A549 treated with GW870086 at 1 μM for 4 hours (cell line): ENCODE measurements around the gene IPMK. TPM values are rescaled to one million over a fixed set of nuclear protein-coding genes. Genes with fewer than 3 reads are reported as not detected.

Experiments
- total RNA-seq: library from RNA; stranded (reverse); fragments of 200-300 nt; extraction: Qiagen RNA extraction; gene quantifications from 5 replicates; pipeline ENCODE4 v1.2.3, GENCODE V29; 2022; ENCODE audit warnings: low read depth

The IPMK gene
- total RNA-seq, result 2.0 to 3.9 TPM (median 3.3 TPM) in 5 replicates

GRCh38 chr10:58267713-58268453 lies at the start of gene IPMK:
Gene IPMK (minus strand): TSS chr10:58267894. CDS start chr10:58267611, 283 bp downstream.

GRCh38 chr10:58268946-58269781 lies 1.5 kb upstream of the IPMK start, which contains the start of gene CISD1:
Gene CISD1 (plus strand): TSS chr10:58269162. CDS start chr10:58269274, 112 bp downstream.

Other genes with a start within 250 kb of the IPMK start
- 38.2 to 58.1 TPM (median 55.6 TPM) in 5 replicates for gene CISD1, start 1.3 kb upstream of the IPMK start, total RNA-seq
- 13.5 to 21.1 TPM (median 17.4 TPM) in 5 replicates for gene UBE2D1, start 67.1 kb upstream of the IPMK start, total RNA-seq
- 63.5 to 81.5 TPM (median 70.8 TPM) in 5 replicates for gene TFAM, start 117.5 kb upstream of the IPMK start, total RNA-seq
- 13.4 to 19.4 TPM (median 18.3 TPM) in 5 replicates for gene BICC1, start 245.0 kb upstream of the IPMK start, total RNA-seq